ENCODE results near the gene HBQ1. TPM values are rescaled to one million over a fixed set of nuclear protein-coding genes. Genes with fewer than 3 reads are reported as not detected.
"Not testable (repeated sequence)": the region's sequence is repeated elsewhere in the genome, so short reads cannot be mapped to it uniquely, and the experiment has no call there.

The HBQ1 gene
- total RNA-seq, 1 donor from 2014 or later = not detected

DNA sequence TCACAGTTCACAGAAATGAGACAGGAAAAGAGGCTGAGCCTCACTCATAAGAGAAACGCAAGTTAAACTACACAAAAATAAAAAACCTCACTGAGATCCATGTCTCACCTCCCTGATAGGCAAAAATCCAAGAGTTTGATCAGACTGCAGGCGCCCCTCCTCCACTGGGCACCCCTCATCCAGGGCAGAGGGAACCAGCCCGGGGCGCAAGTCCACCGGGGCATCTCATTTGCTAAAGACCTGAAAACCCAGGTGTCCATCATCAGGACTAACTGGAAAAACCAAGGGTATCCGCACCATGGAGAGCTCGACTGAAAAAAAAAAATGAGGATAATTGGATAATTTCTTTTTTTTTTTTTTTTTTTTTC is 25.2 kb upstream of the HBQ1 start:
- H3K27me3 ChIP-seq (ENCODE audit: control insufficient read depth, insufficient read depth, low read length) = peaks cover 4% of the 10 kb centered on the region
- no peak for DNase-seq (ENCODE audit: low read depth)

DNA sequence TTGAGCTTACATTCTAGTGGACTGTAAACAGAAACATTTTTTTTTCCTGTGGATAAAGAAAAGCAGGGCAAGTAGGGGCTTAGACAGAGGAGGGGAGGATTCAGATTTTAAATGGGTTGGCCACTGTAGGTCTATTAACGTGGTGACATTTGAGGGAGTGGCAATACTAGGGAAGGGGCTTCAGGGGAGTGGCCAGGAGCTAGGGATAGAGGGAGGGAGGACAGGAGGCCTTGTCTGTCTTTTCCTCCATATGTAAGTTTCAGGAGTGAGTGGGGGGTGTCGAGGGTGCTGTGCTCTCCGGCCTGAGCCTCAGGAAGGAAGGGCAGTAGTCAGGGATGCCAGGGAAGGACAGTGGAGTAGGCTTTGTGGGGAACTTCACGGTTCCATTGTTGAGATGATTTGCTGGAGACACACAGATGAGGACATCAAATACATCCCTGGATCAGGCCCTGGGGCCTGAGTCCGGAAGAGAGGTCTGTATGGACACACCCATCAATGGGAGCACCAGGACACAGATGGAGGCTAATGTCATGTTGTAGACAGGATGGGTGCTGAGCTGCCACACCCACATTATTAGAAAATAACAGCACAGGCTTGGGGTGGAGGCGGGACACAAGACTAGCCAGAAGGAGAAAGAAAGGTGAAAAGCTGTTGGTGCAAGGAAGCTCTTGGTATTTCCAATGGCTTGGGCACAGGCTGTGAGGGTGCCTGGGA is 21.0 kb upstream of the HBQ1 start:
- no peak for DNase-seq (ENCODE audit: low read depth)
- Histone ChIP-seq H3K27me3 (ENCODE audit: control insufficient read depth, insufficient read depth, low read length) (peaks cover 4% of the 10 kb centered on the region), H3K36me3 (ENCODE audit: control insufficient read depth, insufficient read depth, low read length) (no peaks in the 10 kb centered on the region), H3K4me3 (ENCODE audit: low read depth, low read length) (no peak overlapping the region)
- FAIRE-seq = no peak
- TF ChIP-seq, protein P1, sequence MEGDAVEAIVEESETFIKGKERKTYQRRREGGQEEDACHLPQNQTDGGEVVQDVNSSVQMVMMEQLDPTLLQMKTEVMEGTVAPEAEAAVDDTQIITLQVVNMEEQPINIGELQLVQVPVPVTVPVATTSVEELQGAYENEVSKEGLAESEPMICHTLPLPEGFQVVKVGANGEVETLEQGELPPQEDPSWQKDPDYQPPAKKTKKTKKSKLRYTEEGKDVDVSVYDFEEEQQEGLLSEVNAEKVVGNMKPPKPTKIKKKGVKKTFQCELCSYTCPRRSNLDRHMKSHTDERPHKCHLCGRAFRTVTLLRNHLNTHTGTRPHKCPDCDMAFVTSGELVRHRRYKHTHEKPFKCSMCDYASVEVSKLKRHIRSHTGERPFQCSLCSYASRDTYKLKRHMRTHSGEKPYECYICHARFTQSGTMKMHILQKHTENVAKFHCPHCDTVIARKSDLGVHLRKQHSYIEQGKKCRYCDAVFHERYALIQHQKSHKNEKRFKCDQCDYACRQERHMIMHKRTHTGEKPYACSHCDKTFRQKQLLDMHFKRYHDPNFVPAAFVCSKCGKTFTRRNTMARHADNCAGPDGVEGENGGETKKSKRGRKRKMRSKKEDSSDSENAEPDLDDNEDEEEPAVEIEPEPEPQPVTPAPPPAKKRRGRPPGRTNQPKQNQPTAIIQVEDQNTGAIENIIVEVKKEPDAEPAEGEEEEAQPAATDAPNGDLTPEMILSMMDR (IDR thresholded peaks at IDR 0.05; ENCODE audit: insufficient read depth, low read length, severe bottlenecking) = no peak

More for the DNA sequence above, 25.2 kb upstream of the HBQ1 start:
- TF ChIP-seq, protein P1 (IDR thresholded peaks at IDR 0.05; ENCODE audit: insufficient read depth, low read length, severe bottlenecking) = no peak
- FAIRE-seq = no peak
- Histone ChIP-seq H3K4me3 (ENCODE audit: low read depth, low read length) (no peak overlapping the region), H3K36me3 (ENCODE audit: control insufficient read depth, insufficient read depth, low read length) (no peaks in the 10 kb centered on the region)

DNA sequence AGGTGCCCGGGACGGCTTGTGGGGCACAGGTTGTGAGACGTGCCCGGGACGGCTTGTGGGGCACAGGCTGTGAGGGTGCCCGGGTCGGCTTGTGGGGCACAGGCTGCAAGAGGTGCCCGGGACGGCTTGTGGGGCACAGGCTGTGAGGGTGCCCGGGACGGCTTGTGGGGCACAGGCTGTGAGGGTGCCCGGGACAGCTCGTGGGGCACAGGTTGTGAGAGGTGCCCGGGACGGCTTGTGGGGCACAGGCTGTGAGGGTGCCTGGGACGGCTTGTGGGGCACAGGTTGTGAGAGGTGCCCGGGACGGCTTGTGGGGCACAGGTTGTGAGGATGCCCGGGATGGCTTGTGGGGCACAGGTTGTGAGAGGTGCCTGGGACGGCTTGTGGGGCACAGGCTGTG is 20.0 kb upstream of the HBQ1 start:
- H3K36me3 ChIP-seq (ENCODE audit: control insufficient read depth, insufficient read depth, low read length); DNase-seq (ENCODE audit: low read depth); H3K4me3 ChIP-seq (ENCODE audit: low read depth, low read length); FAIRE-seq; H3K27me3 ChIP-seq (ENCODE audit: control insufficient read depth, insufficient read depth, low read length): not testable (repeated sequence)

- TF ChIP-seq, protein P1 (IDR thresholded peaks at IDR 0.05; ENCODE audit: insufficient read depth, low read length, severe bottlenecking) = no peak
- no peak for DNase-seq (ENCODE audit: low read depth)
- Histone ChIP-seq H3K27me3 (ENCODE audit: control insufficient read depth, insufficient read depth, low read length) (peaks cover 7% of the 10 kb centered on the region), H3K36me3 (ENCODE audit: control insufficient read depth, insufficient read depth, low read length) (no peaks in the 10 kb centered on the region), H3K4me3 (ENCODE audit: low read depth, low read length) (no peak overlapping the region)
- FAIRE-seq = no peak
Measured at GRCh38 chr16:160691-161190, 19.5 kb upstream of the HBQ1 start.

- Histone ChIP-seq H3K36me3 (ENCODE audit: control insufficient read depth, insufficient read depth, low read length) (no peaks in the 10 kb centered on the region), H3K4me3 (ENCODE audit: low read depth, low read length) (no peak overlapping the region), H3K27me3 (ENCODE audit: control insufficient read depth, insufficient read depth, low read length) (peaks cover 24% of the 10 kb centered on the region)
- DNase-seq (ENCODE audit: low read depth) (no peak), FAIRE-seq (no peak)
- TF ChIP-seq, protein P1 (IDR thresholded peaks at IDR 0.05; ENCODE audit: insufficient read depth, low read length, severe bottlenecking) = no peak
Measured at GRCh38 chr16:162271-162991, 17.8 kb upstream of the HBQ1 start.

DNA sequence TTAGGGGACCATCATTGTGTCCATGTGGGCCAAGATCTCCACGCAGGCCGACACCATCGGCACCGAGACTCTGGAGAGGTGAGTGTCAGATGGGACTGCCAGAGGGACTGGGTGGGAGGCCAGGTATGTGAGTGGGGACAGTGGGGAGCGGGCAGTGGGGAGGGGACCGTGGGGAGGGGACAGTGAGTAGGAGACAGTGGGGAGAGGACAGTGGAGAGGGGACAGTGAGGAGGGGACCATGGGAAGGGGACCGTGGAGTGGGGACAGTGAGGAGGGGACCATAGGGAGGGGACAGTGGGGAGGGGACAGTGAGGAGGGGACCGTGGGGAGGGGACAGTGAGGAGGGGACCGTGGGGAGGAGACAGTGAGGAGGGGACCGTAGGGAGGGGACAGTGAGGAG is 17.1 kb upstream of the HBQ1 start:
- H3K36me3 ChIP-seq (ENCODE audit: control insufficient read depth, insufficient read depth, low read length); FAIRE-seq; DNase-seq (ENCODE audit: low read depth); H3K4me3 ChIP-seq (ENCODE audit: low read depth, low read length): not testable (repeated sequence)
- H3K27me3 ChIP-seq (ENCODE audit: control insufficient read depth, insufficient read depth, low read length) = peaks cover 26% of the 10 kb centered on the region

DNA sequence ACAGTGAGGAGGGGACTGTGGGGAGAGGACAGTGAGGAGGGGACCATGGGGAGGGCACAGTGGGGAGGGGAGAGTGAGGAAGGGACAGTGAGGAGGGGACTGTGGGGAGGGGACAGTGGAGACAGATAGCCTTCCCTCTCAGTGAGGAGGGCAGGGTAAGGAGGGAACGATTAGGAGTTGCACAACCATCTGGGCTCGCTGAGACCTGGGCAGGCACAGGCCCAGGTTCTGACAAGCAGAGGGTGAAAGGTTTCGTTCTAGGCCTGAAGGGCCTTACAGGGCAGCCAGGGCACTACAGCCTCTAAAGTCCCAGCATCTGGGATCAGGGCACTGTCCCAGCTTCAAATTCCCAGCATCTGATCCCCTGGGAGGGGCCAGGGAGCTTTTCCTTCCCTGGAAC is 16.6 kb upstream of the HBQ1 start:
- H3K36me3 ChIP-seq (ENCODE audit: control insufficient read depth, insufficient read depth, low read length); DNase-seq (ENCODE audit: low read depth); H3K4me3 ChIP-seq (ENCODE audit: low read depth, low read length); FAIRE-seq: not testable (repeated sequence)
- peaks cover 28% of the 10 kb centered on the region for H3K27me3 ChIP-seq (ENCODE audit: control insufficient read depth, insufficient read depth, low read length)

GRCh38 chr16:164134-164823 is 16.0 kb upstream of the HBQ1 start:
- H3K4me3 ChIP-seq (ENCODE audit: low read depth, low read length); FAIRE-seq; H3K36me3 ChIP-seq (ENCODE audit: control insufficient read depth, insufficient read depth, low read length); DNase-seq (ENCODE audit: low read depth): not testable (repeated sequence)
- H3K27me3 ChIP-seq (ENCODE audit: control insufficient read depth, insufficient read depth, low read length) = peaks cover 30% of the 10 kb centered on the region

Data from bronchial epithelial cell (primary cell).